Activated naive CD8-positive, alpha-beta T cell treated with anti-CD3 and anti-CD28 coated beads, Interleukin-2, amount 50 U/mL, for 16 hours (primary cell): ENCODE data around the gene CRYGD.
"Not testable (repeated sequence)": the region's sequence is repeated elsewhere in the genome, so short reads cannot be mapped to it uniquely, and the experiment has no call there.

Experiments used
- DNase-seq: peaks from one replicate; pipeline ENCODE4 v3.0.0-alpha.2; 2020; ENCODE audit warnings: low read depth, low spot score

The CRYGD gene

GRCh38 chr2:208129744-208130711 lies 5.7 kb upstream of the CRYGD start, which contains the start of gene CRYGC:
CRYGC (minus strand) TSS chr2:208129828; CDS start chr2:208129792, 36 bp downstream.
- DNase-seq, result no peak

DNA sequence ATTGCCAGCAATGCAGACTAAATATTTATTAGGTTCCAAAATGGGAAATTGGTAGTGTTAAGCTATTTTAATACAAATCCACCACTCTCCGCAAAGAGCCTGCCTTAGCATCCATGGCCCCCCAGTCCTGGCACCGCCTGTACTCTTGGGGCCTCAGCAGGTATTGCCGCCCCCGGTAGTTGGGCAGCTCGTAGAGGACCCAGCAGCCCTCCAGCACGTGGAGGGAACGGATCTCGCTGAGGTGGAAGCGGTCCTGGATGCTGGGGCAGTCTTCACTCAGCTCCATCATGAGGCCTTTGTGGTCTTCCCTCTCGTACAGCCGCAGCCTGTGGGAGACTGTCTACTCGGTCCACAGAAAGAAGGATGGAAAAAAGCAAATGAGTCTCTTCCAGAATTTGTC lies 3.8 kb upstream of the CRYGD start:
- DNase-seq, result no peak

DNA sequence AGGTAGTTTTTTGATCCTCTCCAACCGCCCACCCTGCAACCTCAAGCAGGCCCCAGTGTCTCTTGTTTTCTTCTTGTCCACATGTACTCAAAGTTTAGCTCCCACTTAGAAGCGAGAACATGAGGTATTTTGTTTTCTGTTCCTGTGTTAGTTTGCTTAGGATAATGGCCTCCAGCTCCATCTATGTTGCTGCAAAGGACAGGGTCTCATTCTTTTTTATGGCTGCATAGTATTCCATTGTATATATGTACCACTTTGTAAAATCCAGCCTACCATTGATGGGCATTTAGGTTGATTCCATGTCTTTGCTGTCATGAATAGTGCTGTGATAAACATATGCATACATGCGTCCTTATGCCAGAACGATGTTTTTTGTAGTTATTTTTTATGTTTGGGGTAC lies 2.8 kb upstream of the CRYGD start:
- DNase-seq, result no peak

- no peak for DNase-seq
Measured at GRCh38 chr2:208125251-208125650, 927 bp upstream of the CRYGD start.

- DNase-seq, result no peak
Measured at GRCh38 chr2:208122248-208122647, 2.1 kb downstream of the CRYGD start.

DNA sequence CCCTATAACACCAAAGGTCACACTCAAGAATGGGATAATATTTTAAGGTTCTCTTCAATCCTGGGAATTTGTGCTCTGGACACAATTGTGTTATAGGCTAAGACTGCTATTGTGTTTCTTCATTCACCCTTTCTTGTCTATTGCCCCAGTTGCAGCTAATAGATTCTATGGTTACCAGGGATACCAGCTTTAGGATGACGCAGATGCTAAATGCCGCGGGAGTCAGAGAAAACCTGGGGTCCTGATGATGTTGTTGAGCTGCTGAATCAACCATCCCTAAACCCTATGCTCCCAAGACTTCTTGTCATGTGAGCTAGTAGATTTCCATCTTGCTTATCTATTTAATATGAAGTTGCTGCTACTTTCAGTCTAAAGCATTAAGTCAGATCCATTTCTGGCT lies 5.4 kb downstream of the CRYGD start:
- no peak for DNase-seq

- not testable (repeated sequence) for DNase-seq
Measured at GRCh38 chr2:208117390-208117789, 6.9 kb downstream of the CRYGD start.

- DNase-seq, result no peak
Measured at GRCh38 chr2:208112969-208113368, 11.4 kb downstream of the CRYGD start.

- not testable (repeated sequence) for DNase-seq
Measured at GRCh38 chr2:208112273-208112745, 12.0 kb downstream of the CRYGD start.

DNA sequence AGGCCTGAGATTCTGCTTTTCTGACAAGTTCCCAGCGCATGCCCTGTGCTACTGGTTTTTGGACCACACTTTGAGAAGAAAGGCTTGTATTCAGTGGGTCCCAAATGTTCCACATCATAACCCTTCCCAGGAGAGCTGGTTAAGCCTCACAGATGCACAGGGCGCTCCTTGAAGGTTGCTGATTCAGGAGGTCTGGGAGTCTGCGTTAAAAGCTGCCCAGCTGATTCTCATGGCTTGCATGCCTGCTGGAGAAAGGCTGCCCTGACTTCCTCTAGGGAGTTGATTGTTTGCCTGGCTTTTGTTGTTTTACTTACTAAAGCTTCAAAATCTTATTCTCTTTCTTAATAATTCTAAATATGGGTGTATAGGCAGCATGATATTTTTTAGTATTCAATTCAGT lies 20.7 kb downstream of the CRYGD start:
- DNase-seq, result no peak

- DNase-seq, result no peak
Measured at GRCh38 chr2:208101716-208102631, 22.4 kb downstream of the CRYGD start.

DNA sequence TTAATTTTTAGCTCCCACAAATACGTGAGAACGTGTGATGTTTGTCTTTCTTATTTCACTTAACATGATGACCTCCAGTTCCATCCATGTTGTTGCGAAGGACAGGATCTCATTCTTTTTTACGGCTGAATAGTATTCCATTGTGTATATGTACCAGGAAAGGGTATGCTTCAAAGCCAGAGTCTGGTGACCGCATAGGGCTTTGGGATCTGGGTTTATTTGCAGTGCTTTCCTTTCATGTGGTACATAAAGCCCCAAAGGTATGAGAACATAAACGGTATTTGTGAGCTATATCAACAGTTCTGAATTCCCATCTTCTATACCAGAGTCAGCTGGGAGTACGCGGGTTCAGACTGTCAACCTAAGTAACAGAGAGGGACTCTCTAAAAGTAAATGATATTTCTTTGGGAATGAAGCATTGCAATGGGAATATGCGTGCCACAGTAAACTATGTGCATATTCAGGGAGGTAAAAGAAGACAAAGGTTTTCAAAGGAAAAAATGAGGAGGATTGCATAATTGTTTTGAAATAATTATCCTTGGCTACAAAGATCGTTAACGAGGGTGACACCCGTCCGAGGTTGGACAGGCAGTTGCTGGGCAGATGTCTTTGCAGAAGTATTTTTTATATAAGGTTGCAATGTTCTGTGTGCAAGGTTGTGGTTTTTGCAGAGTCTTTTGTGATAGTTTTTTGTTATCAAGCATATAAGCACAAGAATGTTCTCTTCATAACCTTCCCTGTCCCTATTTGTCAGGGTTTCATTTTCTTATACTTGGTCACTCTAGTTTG lies 24.4 kb downstream of the CRYGD start:
- DNase-seq, result no peak

- not testable (repeated sequence) for DNase-seq
Measured at GRCh38 chr2:208098701-208099100, 25.6 kb downstream of the CRYGD start.

- DNase-seq, result no peak
Measured at GRCh38 chr2:208098267-208098666, 26.1 kb downstream of the CRYGD start.

DNA sequence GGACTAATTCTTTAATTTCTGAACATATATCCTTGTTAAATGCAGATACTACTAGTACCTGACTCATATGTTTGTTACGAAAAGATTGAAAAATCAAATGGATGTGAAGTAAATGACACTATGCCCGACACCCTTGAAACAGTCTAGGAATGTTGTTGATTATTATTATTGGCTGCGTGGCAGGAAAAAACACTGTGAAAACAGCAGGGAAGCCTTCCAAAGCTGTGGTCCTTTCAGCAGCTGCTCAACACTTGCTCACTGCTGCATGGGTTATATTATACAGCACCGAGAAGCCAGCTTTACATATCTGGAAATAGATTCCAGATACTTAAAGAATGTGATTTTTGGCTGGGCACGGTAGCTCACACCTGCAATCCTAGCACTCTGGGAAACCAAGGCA lies 26.5 kb downstream of the CRYGD start:
- DNase-seq, result no peak

DNA sequence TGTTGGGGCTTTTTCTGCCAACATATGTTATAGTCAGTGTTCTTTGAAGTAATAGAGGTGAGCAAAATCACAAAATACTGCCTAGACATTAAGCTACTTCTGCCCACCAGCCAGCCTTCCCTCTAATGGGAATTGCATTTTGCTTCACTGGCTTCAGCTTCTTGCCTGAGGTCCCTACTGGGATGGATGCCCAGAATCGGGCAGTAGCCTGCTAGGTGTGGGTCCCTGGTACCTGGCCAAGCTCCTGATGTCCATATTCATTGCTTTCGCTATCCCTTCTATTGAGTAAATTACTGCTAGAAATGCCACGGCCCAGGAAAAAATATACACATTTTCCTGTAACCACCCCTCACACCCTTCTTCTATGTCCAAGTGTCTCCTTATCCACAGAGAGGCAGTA lies 27.0 kb downstream of the CRYGD start:
- no peak for DNase-seq

DNA sequence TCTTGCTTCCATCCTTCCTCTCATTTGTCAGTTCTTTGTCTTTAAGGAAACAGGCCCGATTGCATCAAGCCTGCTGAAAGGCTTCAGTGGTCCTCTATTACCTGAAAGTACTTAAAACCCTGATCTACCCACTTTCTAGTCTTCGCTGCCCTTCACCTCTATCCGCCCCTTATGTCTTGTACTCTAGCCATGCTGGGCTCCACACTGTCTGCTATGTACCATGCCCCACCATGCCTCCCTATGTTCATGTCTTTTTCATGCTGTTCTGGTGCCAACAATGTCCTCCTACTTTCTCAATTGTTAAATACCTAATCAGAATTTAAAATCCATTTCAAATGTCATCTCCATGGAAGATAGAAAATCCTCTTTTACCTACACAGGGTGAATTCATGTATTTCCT lies 28.2 kb downstream of the CRYGD start:
- no peak for DNase-seq

GRCh38 chr2:208093128-208093527 lies 31.2 kb downstream of the CRYGD start:
- no peak for DNase-seq

DNA sequence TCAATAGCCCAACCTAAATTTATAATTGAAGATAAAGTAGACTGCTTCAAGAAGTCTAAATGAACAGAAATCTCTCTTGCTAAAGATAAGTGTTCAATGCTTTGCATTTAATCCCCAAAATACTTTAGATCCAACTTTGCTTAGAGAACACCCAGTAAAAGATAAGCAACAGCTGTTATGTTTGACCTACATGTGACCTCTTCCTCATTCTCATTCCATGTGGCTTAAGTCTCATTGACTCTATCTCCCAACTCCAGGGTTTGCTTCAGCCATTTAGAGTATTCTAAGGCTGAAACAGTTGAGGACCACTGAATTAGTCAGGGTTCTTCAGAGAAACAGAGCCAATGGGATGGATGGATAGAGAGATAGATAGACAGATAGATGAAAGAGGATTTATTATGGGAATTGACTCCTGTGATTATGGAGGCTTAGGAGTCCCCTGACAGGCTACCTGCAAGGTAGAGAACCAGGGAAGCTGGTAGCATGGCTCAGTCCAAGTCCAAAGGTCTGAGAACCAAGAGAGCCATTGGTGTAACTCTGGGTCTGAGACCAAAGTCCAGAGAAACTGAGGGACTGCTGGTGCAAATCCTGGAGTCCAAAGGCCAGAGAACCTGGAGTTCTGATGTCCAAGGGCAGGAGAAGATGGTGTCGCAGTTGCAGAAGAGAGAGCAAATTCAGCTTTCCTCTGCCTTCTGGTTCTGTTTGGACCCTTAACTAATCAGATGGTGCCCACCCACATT lies 32.1 kb downstream of the CRYGD start:
- DNase-seq, result no peak

DNA sequence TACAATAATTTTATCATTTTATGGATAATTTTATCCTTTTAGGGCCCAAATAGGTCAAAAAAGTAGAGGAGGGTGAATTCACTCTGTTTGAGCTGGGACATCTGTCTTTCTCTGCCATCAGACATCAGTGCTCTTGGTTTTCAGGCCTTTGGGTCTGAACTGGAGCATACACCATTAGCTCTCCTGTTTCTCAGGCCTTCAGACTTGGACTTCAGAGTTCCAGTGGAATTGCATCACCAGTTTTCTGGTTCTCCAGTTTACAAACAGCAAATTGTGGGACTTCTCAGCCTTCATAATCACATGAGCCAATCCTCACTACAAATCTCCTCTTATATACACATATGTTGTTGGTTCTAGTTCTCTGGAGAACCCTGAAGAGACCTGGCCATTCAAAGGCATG lies 33.9 kb downstream of the CRYGD start:
- DNase-seq, result no peak

DNA sequence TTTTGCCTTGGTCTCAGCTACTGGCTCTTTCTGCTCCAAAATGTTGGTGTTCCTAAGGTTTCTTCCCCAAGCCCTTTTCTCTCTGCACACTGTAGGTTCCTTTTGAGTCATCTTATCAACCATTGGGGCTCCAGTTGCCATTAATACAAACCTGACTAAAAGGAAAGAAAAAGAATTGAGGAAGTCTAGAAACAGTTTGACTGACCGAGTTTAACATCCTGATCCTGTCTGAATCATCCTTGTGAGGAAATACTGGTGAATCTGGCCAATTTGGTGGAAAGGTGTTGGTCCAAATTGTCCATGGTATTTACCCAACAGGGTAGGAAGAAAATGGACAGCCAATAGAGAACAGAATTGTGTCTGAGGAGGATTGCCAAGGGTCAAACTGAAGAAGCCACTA lies 38.3 kb downstream of the CRYGD start:
- DNase-seq, result no peak
